ENCODE measurements around the gene IL22RA2. TPM values are rescaled to one million over a fixed set of nuclear protein-coding genes. Genes with fewer than 3 reads are reported as not detected.
A peak's percentile ranks its signal among the peaks of the same experiment; 100 is the strongest.
"Not testable (repeated sequence)": the region's sequence is repeated elsewhere in the genome, so short reads cannot be mapped to it uniquely, and the experiment has no call there.

The IL22RA2 gene
- total RNA-seq = not detected

- no peaks in the 10 kb centered on the region for H3K4me1 Mint-ChIP-seq
- peaks cover 14% of the 10 kb centered on the region for H3K9me3 Mint-ChIP-seq
- no peak for DNase-seq
- H3K27ac Mint-ChIP-seq = no peak within 1 kb of the TSS
- peaks cover 2% of the 10 kb centered on the region for H3K36me3 Mint-ChIP-seq
- ATAC-seq (ENCODE audit: low read depth) = no peak
- H3K27me3 Mint-ChIP-seq = peaks cover 17% of the 10 kb centered on the region
- POLR2A ChIA-PET = no interaction called here
- no peak within 1 kb of the TSS for H3K4me3 Mint-ChIP-seq
Observed at GRCh38 chr6:137173501-137173900, at the start of gene IL22RA2. Gene IL22RA2, minus strand, starts transcription at chr6:137173644. Its CDS starts 11,895 bp downstream, at chr6:137161749.

GRCh38 chr6:137222381-137222780, 48.9 kb upstream of the IL22RA2 start:
- POLR2A ChIA-PET = no interaction called here
- peaks cover 2% of the 10 kb centered on the region for H3K27me3 Mint-ChIP-seq
- DNase-seq (no peak), ATAC-seq (ENCODE audit: low read depth) (no peak)
- H3K36me3 Mint-ChIP-seq = peaks cover 1% of the 10 kb centered on the region
- no peak overlapping the region for H3K27ac Mint-ChIP-seq
- peaks cover 2% of the 10 kb centered on the region for H3K9me3 Mint-ChIP-seq
- peaks cover 34% of the 10 kb centered on the region for H3K4me1 Mint-ChIP-seq
- no peak overlapping the region for H3K4me3 Mint-ChIP-seq

GRCh38 chr6:137219664-137220252, 46.3 kb upstream of the IL22RA2 start:
- DNase-seq = no peak
- Mint-ChIP-seq H3K36me3 (peaks cover 7% of the 10 kb centered on the region), H3K27ac (peak overlapping the region; percentile 92), H3K4me3 (peak overlapping the region; percentile 98), H3K4me1 (peaks cover 38% of the 10 kb centered on the region), H3K27me3 (peaks cover 2% of the 10 kb centered on the region), H3K9me3 (peaks cover 2% of the 10 kb centered on the region)
- ATAC-seq (ENCODE audit: low read depth) = no peak
- POLR2A ChIA-PET = interaction anchor here (1.2 to 1.6 kb wide), 3 partner anchors 54 to 1767 kb away, joined by 3 to 4 read pairs (median 4); no protein-coding TSS in a partner anchor

- peaks cover 2% of the 10 kb centered on the region for H3K27me3 Mint-ChIP-seq
- H3K4me3 Mint-ChIP-seq = peak within 1 kb of the TSS; percentile 98
- H3K27ac Mint-ChIP-seq = peak within 1 kb of the TSS; percentile 97
- peaks cover 13% of the 10 kb centered on the region for H3K36me3 Mint-ChIP-seq
- ATAC-seq (ENCODE audit: low read depth) = peak; percentile 90
- H3K4me1 Mint-ChIP-seq = peaks cover 31% of the 10 kb centered on the region
- POLR2A ChIA-PET = no interaction called here
- peaks cover 4% of the 10 kb centered on the region for H3K9me3 Mint-ChIP-seq
- peak; percentile 97 for DNase-seq
Observed at GRCh38 chr6:137218917-137219663, 45.6 kb upstream of the IL22RA2 start, which contains the start of gene IFNGR1. Gene IFNGR1, minus strand, starts transcription at chr6:137219385. Its CDS starts 58 bp downstream, at chr6:137219327.

GRCh38 chr6:137218473-137218916, 45.1 kb upstream of the IL22RA2 start:
- ATAC-seq (ENCODE audit: low read depth) (peak; percentile 62), DNase-seq (no peak)
- Mint-ChIP-seq H3K27ac (peak overlapping the region; percentile 97), H3K4me3 (peak overlapping the region; percentile 98), H3K36me3 (peaks cover 13% of the 10 kb centered on the region), H3K4me1 (peaks cover 27% of the 10 kb centered on the region), H3K9me3 (peaks cover 7% of the 10 kb centered on the region), H3K27me3 (peaks cover 2% of the 10 kb centered on the region)
- POLR2A ChIA-PET = no interaction called here

- H3K27me3 Mint-ChIP-seq = peaks cover 2% of the 10 kb centered on the region
- POLR2A ChIA-PET = no interaction called here
- H3K36me3 Mint-ChIP-seq = peaks cover 17% of the 10 kb centered on the region
- ATAC-seq (ENCODE audit: low read depth) (no peak), DNase-seq (no peak)
- peak overlapping the region; percentile 98 for H3K4me3 Mint-ChIP-seq
- H3K27ac Mint-ChIP-seq = peak overlapping the region; percentile 97
- peaks cover 29% of the 10 kb centered on the region for H3K4me1 Mint-ChIP-seq
- peaks cover 11% of the 10 kb centered on the region for H3K9me3 Mint-ChIP-seq
Observed at GRCh38 chr6:137217801-137218472, 44.5 kb upstream of the IL22RA2 start.

GRCh38 chr6:137216875-137217553, 43.6 kb upstream of the IL22RA2 start:
- no peak overlapping the region for H3K4me3 Mint-ChIP-seq
- peaks cover 2% of the 10 kb centered on the region for H3K27me3 Mint-ChIP-seq
- peaks cover 13% of the 10 kb centered on the region for H3K9me3 Mint-ChIP-seq
- H3K36me3 Mint-ChIP-seq = peaks cover 24% of the 10 kb centered on the region
- no peak for DNase-seq
- H3K27ac Mint-ChIP-seq = no peak overlapping the region
- ATAC-seq (ENCODE audit: low read depth) = no peak
- peaks cover 30% of the 10 kb centered on the region for H3K4me1 Mint-ChIP-seq
- POLR2A ChIA-PET = no interaction called here

GRCh38 chr6:137216106-137216505, 42.7 kb upstream of the IL22RA2 start:
- DNase-seq = no peak
- Mint-ChIP-seq H3K27ac (no peak overlapping the region), H3K4me1 (peaks cover 30% of the 10 kb centered on the region), H3K27me3 (peaks cover 2% of the 10 kb centered on the region), H3K36me3 (peaks cover 33% of the 10 kb centered on the region), H3K4me3 (no peak overlapping the region), H3K9me3 (peaks cover 13% of the 10 kb centered on the region)
- ATAC-seq (ENCODE audit: low read depth) = no peak
- POLR2A ChIA-PET = interaction anchor here (0.7 kb wide), 1 partner anchor 8 kb away, joined by 3 read pairs; no protein-coding TSS in a partner anchor

- not testable (repeated sequence) for H3K27ac Mint-ChIP-seq; ATAC-seq (ENCODE audit: low read depth); DNase-seq; H3K27me3 Mint-ChIP-seq; H3K4me3 Mint-ChIP-seq
- POLR2A ChIA-PET = interaction anchor here (0.7 kb wide), 1 partner anchor 8 kb away, joined by 3 read pairs; no protein-coding TSS in a partner anchor
- Mint-ChIP-seq H3K4me1 (peaks cover 30% of the 10 kb centered on the region), H3K36me3 (peaks cover 36% of the 10 kb centered on the region), H3K9me3 (peaks cover 12% of the 10 kb centered on the region)
Observed at GRCh38 chr6:137215630-137216029, 42.2 kb upstream of the IL22RA2 start.

- POLR2A ChIA-PET = no interaction called here
- H3K27ac Mint-ChIP-seq = no peak overlapping the region
Observed at GRCh38 chr6:137214931-137215330, 41.5 kb upstream of the IL22RA2 start.

GRCh38 chr6:137213813-137214212, 40.4 kb upstream of the IL22RA2 start:
- no peak overlapping the region for H3K27ac Mint-ChIP-seq

More at GRCh38 chr6:137214931-137215330, 41.5 kb upstream of the IL22RA2 start:
- Mint-ChIP-seq H3K36me3 (peaks cover 40% of the 10 kb centered on the region), H3K4me1 (peaks cover 27% of the 10 kb centered on the region), H3K4me3 (no peak overlapping the region), H3K27me3 (no peaks in the 10 kb centered on the region), H3K9me3 (peaks cover 12% of the 10 kb centered on the region)
- ATAC-seq (ENCODE audit: low read depth) (no peak), DNase-seq (no peak)

GRCh38 chr6:137213331-137213740, 39.9 kb upstream of the IL22RA2 start:
- H3K27me3 Mint-ChIP-seq = no peaks in the 10 kb centered on the region
- peaks cover 20% of the 10 kb centered on the region for H3K9me3 Mint-ChIP-seq
- POLR2A ChIA-PET = no interaction called here
- H3K4me3 Mint-ChIP-seq = no peak overlapping the region
- ATAC-seq (ENCODE audit: low read depth) (no peak), DNase-seq (no peak)
- H3K36me3 Mint-ChIP-seq = peaks cover 52% of the 10 kb centered on the region
- H3K4me1 Mint-ChIP-seq = peaks cover 22% of the 10 kb centered on the region
- H3K27ac Mint-ChIP-seq = no peak overlapping the region

More at GRCh38 chr6:137213813-137214212, 40.4 kb upstream of the IL22RA2 start:
- ATAC-seq (ENCODE audit: low read depth) (no peak), DNase-seq (no peak)
- H3K27me3 Mint-ChIP-seq = no peaks in the 10 kb centered on the region
- no peak overlapping the region for H3K4me3 Mint-ChIP-seq
- H3K36me3 Mint-ChIP-seq = peaks cover 50% of the 10 kb centered on the region
- peaks cover 20% of the 10 kb centered on the region for H3K9me3 Mint-ChIP-seq
- POLR2A ChIA-PET = no interaction called here
- H3K4me1 Mint-ChIP-seq = peaks cover 22% of the 10 kb centered on the region

- no peak for DNase-seq
- H3K9me3 Mint-ChIP-seq = peaks cover 27% of the 10 kb centered on the region
- H3K4me1 Mint-ChIP-seq = peaks cover 12% of the 10 kb centered on the region
- H3K27me3 Mint-ChIP-seq = no peaks in the 10 kb centered on the region
- no peak overlapping the region for H3K27ac Mint-ChIP-seq
- POLR2A ChIA-PET = no interaction called here
- no peak for ATAC-seq (ENCODE audit: low read depth)
- H3K36me3 Mint-ChIP-seq = peaks cover 60% of the 10 kb centered on the region
- H3K4me3 Mint-ChIP-seq = no peak overlapping the region
Observed at GRCh38 chr6:137211910-137212309, 38.5 kb upstream of the IL22RA2 start.
